DOHH2 (cell line): ENCODE measurements around the gene FAU.

Experiments used
- EZH2phosphoT487 ChIP-seq: fragments of 200-600 bp; sonication (generic); IDR thresholded peaks from 2 replicates; pipeline ENCODE4 v1.6.1; 2017; ENCODE audit warnings: borderline replicate concordance, mild to moderate bottlenecking, antibody characterized with exemption, low read length, moderate library complexity, mixed read lengths
- TF ChIP-seq, protein P1 (sequence below): fragments of 200-600 bp; sonication (generic); IDR thresholded peaks from one replicate; pipeline ENCODE4 v1.5.1; 2014; ENCODE audit warnings: antibody characterized with exemption, mild to moderate bottlenecking, low read depth, low read length; ENCODE audit not compliant: poor library complexity, severe bottlenecking

- TF ChIP-seq, protein P1, sequence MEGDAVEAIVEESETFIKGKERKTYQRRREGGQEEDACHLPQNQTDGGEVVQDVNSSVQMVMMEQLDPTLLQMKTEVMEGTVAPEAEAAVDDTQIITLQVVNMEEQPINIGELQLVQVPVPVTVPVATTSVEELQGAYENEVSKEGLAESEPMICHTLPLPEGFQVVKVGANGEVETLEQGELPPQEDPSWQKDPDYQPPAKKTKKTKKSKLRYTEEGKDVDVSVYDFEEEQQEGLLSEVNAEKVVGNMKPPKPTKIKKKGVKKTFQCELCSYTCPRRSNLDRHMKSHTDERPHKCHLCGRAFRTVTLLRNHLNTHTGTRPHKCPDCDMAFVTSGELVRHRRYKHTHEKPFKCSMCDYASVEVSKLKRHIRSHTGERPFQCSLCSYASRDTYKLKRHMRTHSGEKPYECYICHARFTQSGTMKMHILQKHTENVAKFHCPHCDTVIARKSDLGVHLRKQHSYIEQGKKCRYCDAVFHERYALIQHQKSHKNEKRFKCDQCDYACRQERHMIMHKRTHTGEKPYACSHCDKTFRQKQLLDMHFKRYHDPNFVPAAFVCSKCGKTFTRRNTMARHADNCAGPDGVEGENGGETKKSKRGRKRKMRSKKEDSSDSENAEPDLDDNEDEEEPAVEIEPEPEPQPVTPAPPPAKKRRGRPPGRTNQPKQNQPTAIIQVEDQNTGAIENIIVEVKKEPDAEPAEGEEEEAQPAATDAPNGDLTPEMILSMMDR = no peak
- no peak for TF ChIP-seq EZH2phosphoT487
These were observed 25.0 kb downstream of the FAU start for GRCh38 chr11:65096926-65097325.
